ENCODE measurements around the gene SPATA31E1. TPM values are rescaled to one million over a fixed set of nuclear protein-coding genes. Genes with fewer than 3 reads are reported as not detected.

SPATA31E1 gene
- total RNA-seq, 1 donor from 2014 or later = not detected

GRCh38 chr9:87861332-87861731, 21.3 kb upstream of the SPATA31E1 start:
- intact Hi-C loops (cut with micrococcal nuclease) = no loop called here
- DNase-seq = no peak
- no peak for ATAC-seq

- no peak for DNase-seq
- no peak for ATAC-seq
- intact Hi-C loops (cut with micrococcal nuclease) = no loop called here
Observed at GRCh38 chr9:87862536-87863268, 20.0 kb upstream of the SPATA31E1 start.

DNA sequence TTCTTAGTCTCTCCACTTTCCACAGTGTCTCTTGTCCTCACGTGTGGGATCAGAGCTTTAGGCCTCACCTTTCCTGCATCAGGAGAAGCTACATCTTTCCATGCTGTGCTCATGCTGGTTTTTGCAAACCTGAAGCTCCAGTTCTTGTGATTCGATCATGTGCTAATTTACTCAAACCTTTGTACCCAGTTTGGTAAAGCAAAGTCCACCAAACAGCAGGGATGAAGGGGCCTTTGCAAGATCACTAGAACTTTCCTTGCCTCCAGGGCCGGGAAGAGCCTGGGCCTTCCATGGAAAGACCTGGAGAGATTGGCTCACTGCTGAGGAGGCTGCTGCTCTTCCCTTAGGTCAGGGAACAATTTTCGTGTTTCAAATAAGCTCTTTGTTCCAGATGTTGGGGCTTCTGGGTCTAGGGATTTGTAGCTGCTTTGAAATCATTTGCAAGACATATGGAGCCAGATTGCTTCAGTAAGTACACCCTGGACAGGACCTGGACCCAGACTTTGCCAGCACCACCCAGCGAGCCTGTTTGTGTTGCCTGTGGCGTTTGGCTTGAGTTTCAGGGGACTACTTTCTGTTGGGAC, 18.7 kb upstream of the SPATA31E1 start:
- ATAC-seq = no peak
- intact Hi-C loops (cut with micrococcal nuclease) = no loop called here

GRCh38 chr9:87864915-87865314, 17.8 kb upstream of the SPATA31E1 start:
- intact Hi-C loops (cut with micrococcal nuclease) = no loop called here
- ATAC-seq = no peak
- DNase-seq = no peak

More for the DNA sequence above, 18.7 kb upstream of the SPATA31E1 start:
- DNase-seq = no peak

DNA sequence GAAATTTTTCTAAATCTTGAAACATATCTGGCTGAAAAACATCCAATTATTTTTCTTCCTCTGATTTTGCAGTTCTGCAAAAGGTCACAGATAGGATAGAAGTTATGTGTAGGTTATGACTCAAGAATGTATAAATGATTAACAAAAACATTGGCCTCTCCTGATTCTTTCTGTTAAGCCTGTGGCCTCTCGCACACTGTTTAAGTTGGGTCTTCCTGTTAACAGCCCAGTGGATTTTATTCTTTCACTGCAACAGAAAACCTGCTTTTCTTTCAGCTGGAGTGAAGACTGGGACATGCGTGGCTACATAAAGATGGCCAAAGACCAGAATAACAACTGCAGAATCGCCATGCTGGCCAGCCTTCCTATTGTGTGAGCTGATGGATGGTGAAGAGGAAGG, 17.1 kb upstream of the SPATA31E1 start:
- DNase-seq = no peak
- intact Hi-C loops (cut with micrococcal nuclease) = no loop called here
- ATAC-seq = no peak

DNA sequence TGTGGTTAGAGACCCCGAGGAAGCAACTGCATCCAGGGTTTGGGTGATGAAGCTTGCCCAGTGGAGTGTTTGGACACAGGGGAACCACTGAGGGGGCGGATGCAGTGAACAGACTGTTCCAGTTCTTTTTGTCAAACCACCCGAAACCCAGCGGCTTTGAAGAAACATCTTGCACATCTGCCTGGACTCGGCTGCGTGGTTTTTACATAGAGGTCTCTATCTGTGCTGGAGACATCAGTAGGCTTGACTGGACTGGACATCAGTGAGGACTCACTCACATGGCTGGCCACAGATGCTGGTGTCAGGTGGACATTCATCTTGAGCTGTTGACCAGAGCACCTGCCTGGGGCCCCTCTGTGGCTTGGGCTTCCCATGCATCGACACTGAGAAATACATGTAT, 15.3 kb upstream of the SPATA31E1 start:
- ATAC-seq (no peak), DNase-seq (no peak)
- intact Hi-C loops (cut with micrococcal nuclease) = no loop called here

DNA sequence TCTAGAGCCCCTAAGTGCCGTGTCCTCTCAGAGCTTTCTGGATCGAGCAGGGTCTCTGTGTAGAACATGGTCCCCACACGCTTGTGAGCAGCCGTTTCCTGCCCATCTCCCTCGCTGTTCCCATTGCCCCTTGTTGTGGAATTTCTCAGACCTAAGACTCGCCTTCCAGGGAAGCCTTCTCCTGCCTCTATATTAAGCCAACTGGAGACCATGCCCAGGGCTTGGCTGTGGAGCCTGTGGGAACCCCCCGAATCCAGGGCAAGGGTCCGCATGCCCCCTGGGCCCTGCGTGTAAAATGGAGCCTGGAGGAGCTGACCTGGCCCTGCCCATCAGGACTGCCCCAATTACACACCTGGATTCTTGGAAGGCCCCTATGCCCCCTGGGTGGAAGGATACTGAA, 14.5 kb upstream of the SPATA31E1 start:
- DNase-seq (no peak), ATAC-seq (no peak)
- intact Hi-C loops (cut with micrococcal nuclease) = no loop called here

GRCh38 chr9:87868635-87869034, 14.0 kb upstream of the SPATA31E1 start:
- no peak for DNase-seq
- no peak for ATAC-seq
- intact Hi-C loops (cut with micrococcal nuclease) = no loop called here

- intact Hi-C loops (cut with micrococcal nuclease) = no loop called here
- DNase-seq = no peak
- ATAC-seq = no peak
Observed at GRCh38 chr9:87869082-87869481, 13.6 kb upstream of the SPATA31E1 start.

DNA sequence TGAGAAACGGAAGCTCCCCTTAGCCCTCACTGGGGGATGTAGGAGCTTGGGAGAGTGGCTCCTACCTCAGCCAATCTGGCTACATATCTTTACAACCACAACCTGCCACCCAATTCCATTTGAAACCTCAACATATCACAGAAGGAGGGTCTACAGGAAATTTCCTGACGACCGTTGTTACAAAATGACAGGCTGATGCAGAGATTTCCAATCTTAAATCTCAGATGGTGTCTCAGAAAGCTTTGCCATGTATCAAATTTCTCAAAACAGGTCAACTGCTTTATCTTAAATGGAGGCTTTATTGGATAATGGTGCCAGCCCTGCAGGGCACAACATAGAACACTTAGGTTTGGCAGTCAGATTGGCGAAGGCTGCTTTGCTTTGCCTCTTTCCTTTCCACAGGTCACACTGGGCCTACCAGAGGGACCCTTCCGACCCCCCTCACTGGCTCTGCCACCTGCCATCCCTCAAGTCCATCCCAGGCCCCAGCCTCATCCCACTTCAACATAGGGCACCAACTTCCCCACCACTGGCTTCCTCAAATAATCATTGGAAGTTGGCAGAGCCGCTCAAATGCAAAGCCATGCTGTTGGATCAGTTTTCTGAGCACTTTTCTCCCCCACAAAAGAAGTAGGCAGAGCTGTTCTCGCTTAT, 11.1 kb upstream of the SPATA31E1 start:
- ATAC-seq (no peak), DNase-seq (no peak)
- intact Hi-C loops (cut with micrococcal nuclease) = no loop called here

GRCh38 chr9:87872079-87872624, 10.5 kb upstream of the SPATA31E1 start:
- intact Hi-C loops (cut with micrococcal nuclease) = no loop called here
- DNase-seq = no peak
- ATAC-seq = no peak

- DNase-seq = no peak
- no peak for ATAC-seq
- intact Hi-C loops (cut with micrococcal nuclease) = no loop called here
Observed at GRCh38 chr9:87873607-87874303, 8.9 kb upstream of the SPATA31E1 start.

- DNase-seq (no peak), ATAC-seq (no peak)
- intact Hi-C loops (cut with micrococcal nuclease) = no loop called here
Observed at GRCh38 chr9:87874304-87874623, 8.4 kb upstream of the SPATA31E1 start.

DNA sequence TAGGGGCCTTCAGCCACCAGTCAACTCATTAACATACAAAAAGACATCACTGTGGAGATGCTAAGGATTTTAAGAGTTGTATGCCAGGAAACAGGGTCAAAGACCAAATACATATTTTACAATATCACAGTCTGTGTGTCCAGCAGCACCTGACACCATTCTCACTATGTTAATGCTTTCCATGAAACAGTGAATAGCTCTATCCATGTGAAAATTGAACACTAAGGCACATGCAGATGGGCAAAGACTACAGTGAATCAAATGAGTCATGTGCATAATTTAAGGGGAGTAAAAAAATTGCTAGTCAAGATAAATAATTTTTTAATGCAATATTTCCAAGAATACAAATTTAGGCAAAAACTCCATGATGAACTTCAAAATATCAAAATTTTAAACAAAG, 7.6 kb upstream of the SPATA31E1 start:
- DNase-seq = no peak
- intact Hi-C loops (cut with micrococcal nuclease) = no loop called here
- no peak for ATAC-seq

DNA sequence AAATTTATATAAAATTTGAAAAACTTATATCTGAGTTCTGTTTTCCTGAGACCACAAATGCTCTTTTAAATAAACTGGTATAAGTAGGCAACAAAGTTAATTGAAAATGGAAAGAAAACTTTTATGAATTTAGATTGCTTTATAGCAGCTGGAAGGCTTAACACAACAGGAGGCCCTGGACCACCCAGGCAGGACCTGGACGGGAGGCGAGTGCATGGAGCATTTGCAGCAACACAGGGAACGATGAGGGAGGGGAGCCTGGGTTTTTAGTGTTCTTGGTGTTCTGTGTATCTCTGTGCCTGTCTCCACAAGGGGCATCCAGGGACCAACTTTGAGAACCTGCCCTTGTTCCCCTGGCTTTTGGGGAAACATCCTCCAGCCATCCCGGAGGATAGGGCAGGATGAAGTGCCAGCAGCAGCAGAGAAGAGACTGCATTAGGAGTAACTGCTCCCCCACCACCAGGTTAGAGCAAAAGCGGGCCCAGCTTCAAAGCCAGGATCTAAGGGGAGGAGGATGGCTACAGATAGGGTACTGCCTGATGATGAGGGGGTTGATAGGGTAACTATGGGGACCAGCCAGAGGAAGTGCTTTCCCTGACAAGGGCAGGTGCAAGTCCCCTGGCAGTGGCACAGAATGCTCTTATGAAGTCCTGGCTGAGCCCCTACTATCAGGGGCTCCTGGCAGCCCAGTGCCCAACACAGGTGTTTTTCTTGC, 6.7 kb upstream of the SPATA31E1 start:
- ATAC-seq = no peak
- intact Hi-C loops (cut with micrococcal nuclease) = no loop called here
- no peak for DNase-seq

- intact Hi-C loops (cut with micrococcal nuclease) = no loop called here
- no peak for DNase-seq
- no peak for ATAC-seq
Observed at GRCh38 chr9:87876708-87877107, 6.0 kb upstream of the SPATA31E1 start.

DNA sequence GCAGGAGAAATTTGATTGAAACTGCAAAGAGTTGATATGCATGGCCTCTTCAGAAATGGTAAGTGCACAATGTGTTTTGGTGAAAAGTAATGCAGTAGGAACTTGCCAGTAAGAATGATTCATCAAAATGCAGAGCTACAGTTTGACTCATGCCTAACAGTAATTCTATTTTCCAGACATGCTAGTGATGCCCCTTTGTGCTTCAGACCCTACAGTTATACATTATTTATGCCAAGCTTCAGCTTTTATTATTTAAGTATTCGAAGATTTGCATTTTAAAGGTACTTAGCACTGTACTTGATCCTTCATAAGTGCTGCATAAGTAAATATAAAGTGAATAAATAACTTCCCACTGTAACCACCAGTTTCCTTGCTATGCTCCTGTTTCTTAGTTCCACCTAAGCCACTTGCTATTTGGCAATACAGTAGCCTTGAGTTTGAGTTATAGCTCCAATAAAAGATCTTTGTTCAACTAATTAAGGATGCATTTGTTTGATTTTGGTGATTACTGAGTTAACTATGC, 3.6 kb upstream of the SPATA31E1 start:
- intact Hi-C loops (cut with micrococcal nuclease) = no loop called here
- ATAC-seq (no peak), DNase-seq (no peak)

DNA sequence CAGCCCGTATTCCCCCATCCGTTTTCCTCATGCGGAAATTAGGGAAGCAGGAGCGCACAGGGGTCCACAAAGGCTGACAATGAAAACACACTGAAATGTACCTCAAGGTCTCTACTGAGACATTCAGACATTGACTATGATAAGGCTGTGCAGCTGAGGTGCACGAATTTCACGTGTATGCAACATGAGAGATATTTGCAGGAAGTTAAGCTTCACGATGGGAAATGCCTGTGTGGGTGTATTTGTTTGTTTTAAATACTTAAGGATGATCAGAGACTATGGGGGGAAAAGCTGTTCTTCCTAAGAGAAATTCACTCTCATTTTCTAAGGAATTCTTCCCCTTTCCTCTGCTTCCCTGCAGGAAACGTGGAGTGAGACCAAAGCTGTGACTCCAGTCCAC, 2.6 kb upstream of the SPATA31E1 start:
- DNase-seq (no peak), ATAC-seq (no peak)
- intact Hi-C loops (cut with micrococcal nuclease) = no loop called here

- DNase-seq = peak; percentile 8
- intact Hi-C loops (cut with micrococcal nuclease) = no loop called here
- ATAC-seq = no peak
Observed at GRCh38 chr9:87880683-87881082, 2.0 kb upstream of the SPATA31E1 start.
